NCI-H1417 (cell line): ENCODE measurements around the gene C6orf47.
"Not testable (repeated sequence)": the region's sequence is repeated elsewhere in the genome, so short reads cannot be mapped to it uniquely, and the experiment has no call there.

Source experiments
- DNase-seq, 3 experiments: peaks; one replicate each; lab custom pipeline; 2025; lab: John Stamatoyannopoulos, UW

The C6orf47 gene, protein sequence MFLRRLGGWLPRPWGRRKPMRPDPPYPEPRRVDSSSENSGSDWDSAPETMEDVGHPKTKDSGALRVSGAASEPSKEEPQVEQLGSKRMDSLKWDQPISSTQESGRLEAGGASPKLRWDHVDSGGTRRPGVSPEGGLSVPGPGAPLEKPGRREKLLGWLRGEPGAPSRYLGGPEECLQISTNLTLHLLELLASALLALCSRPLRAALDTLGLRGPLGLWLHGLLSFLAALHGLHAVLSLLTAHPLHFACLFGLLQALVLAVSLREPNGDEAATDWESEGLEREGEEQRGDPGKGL

DNA sequence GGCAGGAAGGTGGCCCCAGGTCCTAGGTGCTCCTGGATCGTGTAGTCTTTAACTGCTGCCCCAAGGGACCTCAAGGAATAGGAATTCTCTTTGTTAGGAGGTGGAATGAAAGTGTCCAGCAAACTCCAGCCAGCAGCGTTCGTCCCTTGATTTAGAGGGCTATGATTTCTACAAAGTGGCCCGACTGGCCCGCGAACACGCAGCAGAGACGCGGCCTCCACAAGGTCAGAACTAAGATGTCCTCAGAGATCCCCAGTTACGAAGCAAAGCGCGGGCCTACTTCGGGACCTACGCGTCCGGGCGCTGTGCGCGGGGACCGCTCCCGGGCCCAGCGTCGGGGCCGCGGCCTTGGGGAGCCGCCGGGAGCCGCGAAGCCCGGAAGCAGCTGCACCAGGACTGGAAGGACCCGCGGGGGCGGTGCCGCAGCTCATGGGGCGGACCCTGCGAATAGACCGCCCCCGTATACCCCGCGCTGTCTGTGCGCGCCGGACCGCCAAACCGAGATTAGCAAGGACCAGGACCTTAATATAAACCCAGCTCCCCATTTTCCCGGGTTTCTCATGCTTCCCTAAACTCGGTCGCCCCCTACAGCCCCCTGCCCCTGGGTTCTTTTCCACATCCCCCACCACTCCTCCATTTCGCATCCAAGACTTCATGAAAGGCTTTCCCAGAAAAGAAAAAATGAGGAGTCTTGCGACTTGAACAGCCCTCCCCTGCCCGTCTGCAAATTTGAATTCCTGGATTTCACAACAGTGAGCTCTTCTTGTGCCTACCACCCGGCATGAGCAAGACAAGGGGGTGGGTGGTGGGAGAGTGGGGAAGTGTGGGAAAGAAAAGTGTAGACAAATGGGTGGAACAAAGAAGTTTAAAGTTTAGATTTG lies at the start of gene C6orf47:
Gene C6orf47 (minus strand): TSS at position 398 of the 881 bp plus-strand sequence. CDS start 831 bp downstream, outside the sequence.
- DNase-seq = peak; percentile 77 to 87 (median 81)

DNA sequence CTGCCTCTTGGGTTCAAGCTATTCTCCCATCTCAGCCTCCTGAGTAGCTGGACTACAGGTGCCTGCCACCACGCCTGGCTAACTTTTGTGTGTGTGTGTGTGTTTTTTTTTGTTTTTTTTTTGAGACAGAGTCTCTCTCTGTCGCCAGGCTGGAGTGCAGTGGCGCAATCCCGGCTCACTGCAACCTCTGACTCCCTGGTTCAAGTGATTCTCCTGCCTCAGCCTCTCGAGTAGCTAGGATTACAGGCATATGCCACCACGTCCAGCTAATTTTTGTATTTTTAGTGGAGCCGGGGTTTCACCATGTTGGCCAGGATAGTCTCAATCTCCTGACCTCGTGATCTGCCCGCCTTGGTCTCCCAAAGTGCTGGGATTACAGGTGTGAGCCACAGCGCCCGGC lies 48.6 kb upstream of the C6orf47 start:
- DNase-seq = not testable (repeated sequence)

GRCh38 chr6:31708224-31708623 lies 47.6 kb upstream of the C6orf47 start:
- no peak for DNase-seq

DNA sequence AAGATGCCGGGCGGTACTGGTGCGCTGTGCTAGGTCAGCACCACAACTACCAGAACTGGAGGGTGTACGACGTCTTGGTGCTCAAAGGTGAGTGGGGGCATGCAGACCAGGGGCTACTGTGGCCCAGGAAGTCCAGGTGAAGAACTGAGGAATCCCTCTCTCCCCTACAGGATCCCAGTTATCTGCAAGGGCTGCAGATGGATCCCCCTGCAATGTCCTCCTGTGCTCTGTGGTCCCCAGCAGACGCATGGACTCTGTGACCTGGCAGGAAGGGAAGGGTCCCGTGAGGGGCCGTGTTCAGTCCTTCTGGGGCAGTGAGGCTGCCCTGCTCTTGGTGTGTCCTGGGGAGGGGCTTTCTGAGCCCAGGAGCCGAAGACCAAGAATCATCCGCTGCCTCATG lies 47.1 kb upstream of the C6orf47 start:
- no peak for DNase-seq

DNA sequence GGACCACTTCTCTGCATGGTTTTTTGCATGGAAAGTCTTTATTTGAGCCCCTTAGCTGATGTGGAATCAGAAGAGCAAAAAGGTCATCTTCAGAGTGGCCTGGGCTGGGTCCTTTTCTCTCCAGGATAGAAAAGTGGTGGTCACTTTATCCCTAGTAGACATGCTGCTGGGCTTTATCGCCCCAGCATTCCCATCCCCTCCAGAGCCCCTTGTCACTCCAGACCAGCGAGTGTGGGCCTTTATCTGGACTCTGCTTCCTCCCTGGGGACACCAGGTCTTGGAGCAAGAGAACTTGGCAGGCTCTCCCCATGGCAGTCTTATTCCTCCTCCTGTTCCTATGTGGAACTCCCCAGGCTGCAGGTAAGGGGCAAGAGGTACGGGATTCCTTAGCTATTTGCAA lies 46.0 kb upstream of the C6orf47 start, which contains the start of gene LY6G6F:
Gene LY6G6F (plus strand): TSS at position 268 of the 400 bp plus-strand sequence. CDS start 41 bp downstream, at position 309.
- no peak for DNase-seq

DNA sequence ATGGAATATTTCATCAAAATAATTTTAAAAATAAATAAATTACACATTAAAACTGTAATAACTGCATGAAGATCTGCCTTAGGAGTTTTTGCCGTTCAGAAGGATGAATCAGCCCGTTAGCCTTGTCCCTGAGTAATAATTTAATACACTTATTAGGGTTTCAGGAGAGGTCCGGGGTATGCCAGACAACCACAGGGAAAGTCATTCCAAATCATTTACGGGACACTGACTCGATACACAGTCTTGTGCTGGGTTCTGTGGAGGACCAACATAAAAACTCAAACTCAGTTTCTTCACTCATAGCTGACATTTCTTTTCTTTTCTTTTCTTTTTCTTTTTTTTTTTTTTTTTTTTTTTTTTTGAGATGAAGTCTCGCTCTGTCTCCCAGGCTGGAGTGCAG lies 45.4 kb upstream of the C6orf47 start:
- no peak for DNase-seq

- DNase-seq = peak; percentile 96 to 98 (median 98)
Measured at GRCh38 chr6:31702819-31703716, 42.5 kb upstream of the C6orf47 start, which contains the start of gene ABHD16A. Gene ABHD16A, minus strand, starts transcription at chr6:31703324. Its CDS starts 43 bp downstream, at chr6:31703281.

DNA sequence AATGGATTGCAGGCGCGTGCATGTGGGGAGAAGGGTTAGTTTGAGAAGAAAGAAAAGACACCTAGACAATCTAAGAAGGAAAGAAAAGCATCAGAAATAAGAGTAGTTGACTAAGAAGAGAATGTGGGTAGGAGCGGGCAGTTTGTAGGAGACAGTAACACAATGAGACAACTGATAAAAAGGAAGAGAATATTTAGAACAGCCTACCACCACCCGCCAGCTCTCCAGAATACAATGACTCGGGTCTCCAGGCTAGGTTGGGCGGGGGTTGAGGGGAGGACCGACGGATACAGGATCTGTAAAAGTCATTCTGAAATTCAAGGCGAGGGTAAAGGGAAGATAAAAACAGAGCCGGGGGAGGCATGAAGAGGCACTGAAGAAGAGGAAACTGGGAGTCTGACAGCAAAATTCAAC lies 41.8 kb upstream of the C6orf47 start:
- DNase-seq = peak in 1 of 3 experiments; percentile 53

- peak in 1 of 3 experiments; percentile 64 for DNase-seq
Measured at GRCh38 chr6:31701666-31702404, 41.3 kb upstream of the C6orf47 start.

DNA sequence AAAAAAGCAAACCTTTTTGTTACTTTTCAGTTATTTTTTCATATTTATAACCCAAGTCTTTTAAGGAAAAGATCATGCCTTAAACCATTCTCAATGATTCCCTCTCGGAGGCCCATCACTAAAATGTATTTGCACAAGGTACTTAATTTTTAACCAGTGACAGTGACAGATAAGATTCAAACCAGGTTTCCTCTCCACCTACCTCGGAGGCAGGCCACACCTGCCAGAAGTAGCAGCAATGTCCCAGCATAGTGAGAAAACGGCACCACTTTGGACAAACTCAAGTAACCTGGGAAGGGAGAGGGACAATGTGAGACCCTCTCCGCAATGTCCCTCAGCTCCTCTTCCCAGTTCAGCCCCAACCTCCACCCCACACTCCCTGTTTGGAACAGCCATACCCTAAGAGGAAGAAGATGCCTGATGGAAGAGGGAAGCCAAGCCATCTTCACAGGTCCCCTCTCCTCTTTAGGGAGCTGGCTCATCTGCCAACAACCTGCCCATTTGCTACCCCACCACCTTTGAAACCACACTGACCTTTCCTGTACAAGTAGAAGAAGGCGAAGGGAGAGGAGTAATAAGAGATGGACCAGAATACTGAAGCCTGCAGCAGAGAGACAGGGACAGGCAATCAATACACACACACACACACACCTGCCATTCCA lies 40.3 kb upstream of the C6orf47 start:
- no peak for DNase-seq

DNA sequence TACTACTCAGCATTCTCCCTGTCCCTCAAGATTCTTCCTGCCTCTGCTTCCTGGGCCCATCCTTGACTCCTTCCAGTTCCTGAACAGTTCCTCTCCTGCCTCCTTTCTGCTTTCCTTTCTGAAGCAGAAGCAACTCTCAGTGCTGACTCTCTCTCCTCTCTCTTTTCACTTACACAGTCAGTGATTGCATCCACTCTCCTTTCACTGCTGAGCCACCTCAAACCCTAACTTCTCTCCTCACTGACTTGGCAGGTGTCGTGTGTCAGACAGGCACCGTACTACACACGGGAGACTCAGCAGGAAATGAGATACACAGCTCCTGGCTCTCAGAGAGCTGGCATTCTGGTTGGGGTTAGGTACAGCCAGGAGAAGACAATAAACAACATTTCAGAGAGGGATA lies 37.0 kb upstream of the C6orf47 start:
- no peak for DNase-seq

GRCh38 chr6:31693535-31693934 lies 33.0 kb upstream of the C6orf47 start:
- no peak for DNase-seq

DNA sequence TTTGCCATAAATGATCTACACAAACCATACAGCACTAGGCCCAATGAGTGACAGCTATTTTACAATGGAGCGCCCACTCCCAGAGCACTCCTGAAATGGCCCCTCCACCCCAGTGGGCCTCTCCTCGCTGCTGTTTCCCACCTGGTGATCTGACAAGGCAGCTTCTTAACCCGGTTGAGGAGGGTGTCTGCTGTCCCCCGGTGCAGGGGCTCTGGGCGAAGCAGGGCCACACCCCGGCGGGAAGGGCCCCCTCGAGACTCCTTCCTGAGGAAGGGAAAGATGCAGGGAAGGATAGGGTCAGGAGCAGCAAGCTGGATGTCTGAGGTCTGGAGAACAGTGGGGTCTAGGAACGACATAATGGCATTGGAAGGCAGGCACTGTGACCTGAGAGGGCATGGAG lies 32.3 kb upstream of the C6orf47 start:
- DNase-seq = no peak

DNA sequence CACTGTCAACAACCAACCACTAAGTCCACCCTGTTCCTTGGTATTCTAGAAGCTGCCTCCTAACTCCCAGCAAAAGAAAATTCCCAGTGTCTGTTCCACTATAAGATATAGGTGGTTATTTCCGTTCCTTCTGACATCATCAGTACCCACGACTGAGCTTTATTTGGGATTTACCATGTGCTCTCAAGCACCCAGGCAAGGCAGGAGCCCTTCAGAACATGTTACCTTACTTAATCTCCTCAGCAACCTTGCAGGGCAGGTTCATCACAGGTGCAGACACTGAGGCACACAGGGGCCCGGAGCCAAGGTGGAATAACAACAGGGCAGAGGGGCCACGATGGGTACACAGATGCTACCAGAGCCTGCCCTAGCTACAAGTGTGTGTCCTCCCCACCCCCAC lies 31.8 kb upstream of the C6orf47 start:
- DNase-seq = no peak

DNA sequence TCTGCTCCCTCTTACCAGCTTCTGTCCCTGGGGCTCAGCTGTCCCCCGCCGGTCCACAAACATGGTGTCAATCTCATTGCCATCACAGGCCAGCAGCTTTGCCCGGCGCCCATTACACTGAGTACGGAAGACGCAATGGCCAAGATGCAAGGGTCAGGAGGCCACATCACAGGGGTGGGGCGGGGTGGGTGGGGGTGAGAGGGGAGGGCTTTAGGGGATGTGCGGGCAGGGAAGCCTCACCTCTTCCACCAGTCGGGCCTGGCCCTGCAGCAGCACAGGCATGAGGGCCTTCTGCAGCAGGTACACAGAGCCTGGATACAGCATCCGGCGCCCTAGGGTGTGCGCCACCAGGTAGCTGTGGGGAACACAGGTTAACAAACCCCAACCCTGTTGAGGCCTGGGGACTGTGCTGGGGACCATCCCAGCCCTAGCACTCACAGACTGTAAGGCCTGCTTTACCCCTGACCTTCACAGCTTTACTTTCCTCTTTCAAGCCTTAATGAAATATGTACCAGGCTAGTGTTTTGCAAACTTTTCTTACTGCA lies 31.1 kb upstream of the C6orf47 start:
- no peak for DNase-seq

DNA sequence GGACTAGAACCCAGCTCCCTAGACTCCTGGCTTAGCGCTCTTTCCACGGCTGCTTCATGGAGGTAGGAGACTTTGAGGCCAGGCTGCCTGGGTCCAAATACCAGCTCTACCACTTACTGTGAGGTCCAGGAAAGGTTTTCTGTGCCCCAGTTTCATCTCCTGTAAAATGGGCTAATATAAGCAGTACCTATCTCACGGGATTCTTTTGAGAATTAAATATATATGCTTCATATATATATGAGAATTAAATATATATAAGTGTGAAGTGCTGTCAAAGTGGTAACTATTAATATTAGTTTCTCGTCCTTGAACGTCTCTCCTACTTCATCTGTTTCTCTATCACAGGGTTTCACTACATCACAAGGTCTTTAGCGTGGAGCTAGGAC lies 30.5 kb upstream of the C6orf47 start:
- no peak for DNase-seq

DNA sequence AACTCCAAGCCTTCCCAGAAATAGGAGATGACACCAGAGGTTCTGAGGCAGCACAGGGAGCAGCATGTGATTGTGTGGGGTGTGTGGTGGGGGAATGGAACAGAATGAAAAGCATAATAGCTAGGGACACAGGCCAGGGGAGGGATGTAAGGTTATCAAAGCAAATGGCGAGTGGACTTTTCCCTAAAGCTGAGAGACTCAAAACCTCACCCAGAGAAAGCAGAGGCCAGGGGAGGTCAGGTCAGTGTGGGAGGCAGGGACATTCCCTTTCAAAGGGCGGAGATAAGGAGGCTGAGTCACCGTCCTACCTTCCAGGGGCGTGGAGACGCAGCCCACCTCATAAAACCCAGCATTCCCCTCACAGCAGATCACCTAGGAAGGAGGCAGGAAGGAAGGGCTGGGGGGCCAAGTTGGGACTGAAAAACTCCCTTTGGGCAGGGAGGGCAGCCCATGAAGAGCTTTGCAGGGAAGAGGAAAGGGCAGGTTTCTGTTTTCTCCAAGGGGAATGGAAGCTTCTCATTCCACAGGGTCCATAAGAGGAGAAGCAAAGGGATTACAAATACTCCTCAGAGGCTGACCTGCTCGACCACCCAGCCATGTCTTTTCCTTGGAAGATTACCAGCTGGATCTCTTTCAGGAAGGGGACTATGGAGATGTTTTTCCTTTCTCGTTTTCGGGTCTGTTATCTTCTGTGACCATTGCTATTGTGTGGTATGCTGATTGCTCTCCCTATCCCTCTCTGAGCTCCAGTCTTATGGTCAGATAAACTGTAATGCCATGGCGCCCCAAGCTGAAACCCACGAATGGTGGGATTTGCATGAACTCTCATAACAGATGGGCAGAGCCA lies 29.9 kb upstream of the C6orf47 start:
- DNase-seq = no peak

DNA sequence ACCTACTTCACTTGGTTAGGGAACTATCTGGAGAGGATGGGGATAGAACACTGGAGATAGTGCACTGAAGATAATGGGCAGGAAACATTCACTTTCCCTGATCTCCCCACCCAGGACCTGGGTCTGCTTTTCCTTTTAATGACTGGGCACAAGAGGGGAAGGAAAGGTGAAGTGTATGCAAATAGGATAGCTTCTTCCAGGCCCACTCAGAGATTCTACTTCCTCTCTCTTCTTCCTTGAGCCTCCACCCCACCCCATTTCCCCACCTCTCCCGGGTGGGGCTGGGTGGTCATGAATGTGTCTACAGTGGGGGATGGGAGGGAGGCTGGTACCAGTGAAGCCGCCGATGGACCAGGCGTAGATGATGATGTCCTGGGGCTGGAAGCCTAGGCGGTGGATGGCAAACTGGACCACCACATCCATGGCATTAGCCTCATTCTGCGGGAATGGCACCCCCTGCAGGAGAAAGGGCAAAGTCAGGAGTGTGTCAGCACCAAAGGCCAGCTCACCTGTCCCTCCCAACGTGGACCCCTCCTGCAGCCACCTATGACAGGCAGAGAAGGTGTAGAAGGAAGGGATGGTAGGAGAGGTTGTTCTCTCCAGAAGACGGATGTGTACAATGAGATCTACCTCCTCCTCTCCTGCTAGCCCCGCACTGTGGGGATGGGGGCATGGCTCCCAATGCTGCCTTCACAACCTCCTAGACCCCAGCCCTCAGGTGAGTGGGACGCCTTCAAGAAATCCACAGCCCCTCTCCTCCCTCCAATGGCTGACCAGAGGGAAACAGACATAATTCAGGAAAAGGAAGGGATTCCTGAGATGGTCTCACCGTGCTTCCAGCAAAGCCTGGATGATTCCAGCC lies 28.9 kb upstream of the C6orf47 start:
- DNase-seq = no peak
